NCI-H2196 treated with DMSO at 0.1 percent for 48 hours (cell line): ENCODE data around the gene ENTPD1.

Experiments used
- DNase-seq: peaks from one replicate; lab custom pipeline; 2025; ENCODE audit not compliant: unreplicated experiment; lab: John Stamatoyannopoulos, UW

ENTPD1 gene

DNA sequence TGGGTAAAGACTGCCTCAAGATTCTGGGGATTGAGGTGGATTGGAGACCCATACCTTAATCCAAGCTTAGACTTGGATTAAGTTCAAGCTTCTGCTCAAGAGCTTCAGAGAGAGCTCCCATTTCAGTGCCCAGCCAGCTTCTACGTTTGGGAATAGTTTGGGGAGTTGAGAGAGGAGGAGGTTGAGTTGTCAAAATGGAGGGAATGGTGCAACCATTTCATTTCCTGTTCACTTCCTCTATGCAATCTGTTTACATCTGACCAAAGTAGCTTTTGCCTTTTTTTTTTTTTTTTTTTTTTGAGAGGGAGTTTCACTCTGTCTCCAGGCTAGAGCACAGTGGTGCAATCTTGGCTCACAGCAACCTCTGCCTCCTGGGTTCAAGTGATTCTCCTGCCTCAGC, 65.8 kb downstream of the ENTPD1 start:
- DNase-seq, result no peak

DNA sequence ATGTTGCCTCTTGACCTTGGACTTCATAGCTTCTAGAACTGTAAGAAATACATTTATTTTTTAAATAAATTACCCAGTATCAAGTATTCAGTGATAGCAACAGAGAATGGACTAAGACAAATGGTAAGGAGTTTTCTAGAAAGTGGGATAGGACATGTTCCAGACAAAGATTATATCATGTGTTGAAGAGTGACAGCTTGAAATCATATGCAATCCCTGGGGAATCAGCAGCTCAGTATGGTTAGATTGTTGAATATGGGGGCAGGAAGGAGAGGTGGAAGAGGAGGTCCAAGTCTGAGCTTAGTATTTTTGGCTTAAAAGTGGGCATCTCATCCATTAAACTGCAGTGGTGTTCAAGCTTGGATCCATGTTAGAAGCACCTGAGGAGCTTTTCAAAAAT, 74.1 kb downstream of the ENTPD1 start:
- no peak for DNase-seq

DNA sequence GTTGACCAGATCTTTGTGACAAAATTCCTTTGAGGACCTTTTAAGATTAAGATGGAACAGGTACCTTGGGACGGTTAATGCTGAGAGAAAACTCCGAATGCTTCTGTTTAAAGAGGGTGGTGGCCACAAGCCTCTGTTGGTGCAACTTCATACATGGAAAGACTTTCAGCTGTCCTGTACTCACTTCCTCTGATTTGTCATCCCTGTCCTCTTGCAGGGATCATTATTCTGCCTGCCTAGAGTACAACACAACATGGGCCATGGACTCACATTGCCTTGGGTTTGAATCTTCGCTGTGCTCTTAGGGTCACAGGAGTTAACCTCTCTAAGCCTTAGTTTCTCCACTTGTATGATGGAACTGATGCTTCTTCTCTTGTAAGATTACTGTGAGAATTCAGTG, 75.1 kb downstream of the ENTPD1 start:
- DNase-seq, result no peak

DNA sequence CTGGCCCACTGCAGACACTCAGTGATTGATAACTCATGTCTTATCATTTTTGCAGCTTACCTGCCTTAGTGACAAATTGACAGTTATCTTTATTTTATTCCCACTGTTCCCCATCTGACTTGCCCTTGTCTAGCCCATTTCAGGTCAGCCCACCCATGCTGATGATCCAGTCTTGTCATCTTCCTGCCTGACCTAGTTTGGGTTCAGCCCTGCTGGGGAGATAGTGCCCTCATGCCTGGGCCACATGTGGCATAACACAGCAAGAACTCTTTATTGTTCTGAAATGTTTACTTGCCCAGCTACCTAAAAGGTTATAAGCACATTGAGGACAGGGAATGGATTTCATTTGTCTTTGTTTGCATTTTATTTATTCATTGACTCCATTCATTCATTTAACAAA, 75.6 kb downstream of the ENTPD1 start:
- DNase-seq, result no peak

DNA sequence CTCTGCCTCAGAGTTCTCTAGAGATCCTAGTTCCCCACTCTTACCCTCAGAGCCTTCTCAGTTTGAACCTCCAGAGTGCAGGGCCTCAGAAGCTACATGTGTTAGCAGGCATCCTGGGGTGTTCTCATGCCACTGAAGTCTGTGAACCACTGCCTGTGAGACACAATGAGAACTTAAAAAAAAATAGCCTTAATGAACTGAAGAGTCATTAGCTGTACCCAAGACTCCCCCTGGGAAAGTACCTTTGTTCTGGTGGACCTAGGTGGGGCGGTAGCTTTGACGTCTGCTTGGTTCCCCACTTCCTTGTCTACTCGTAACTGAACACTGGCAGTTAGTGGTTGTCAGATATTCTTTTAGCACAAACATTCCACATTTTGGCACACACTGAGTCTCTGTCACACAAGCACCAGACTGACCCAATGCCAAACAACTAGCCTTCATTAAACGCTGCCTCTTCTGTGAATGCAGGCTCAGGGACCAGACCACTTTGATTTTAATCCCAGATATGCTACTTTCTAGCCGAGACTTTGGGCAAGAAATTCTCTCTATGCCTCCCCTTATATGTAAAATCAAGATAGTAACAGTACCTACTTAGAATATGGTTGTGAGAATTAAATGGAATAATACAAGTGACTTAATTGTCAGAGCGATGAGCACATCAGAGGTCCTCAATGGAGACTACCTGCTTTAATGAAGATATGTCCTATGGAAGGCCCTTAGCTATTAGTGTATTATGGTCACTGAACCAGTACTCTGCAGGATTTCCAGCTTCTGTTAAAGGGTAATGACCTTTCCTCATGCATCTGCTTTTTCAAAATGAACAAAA, 76.5 kb downstream of the ENTPD1 start:
- no peak for DNase-seq

DNA sequence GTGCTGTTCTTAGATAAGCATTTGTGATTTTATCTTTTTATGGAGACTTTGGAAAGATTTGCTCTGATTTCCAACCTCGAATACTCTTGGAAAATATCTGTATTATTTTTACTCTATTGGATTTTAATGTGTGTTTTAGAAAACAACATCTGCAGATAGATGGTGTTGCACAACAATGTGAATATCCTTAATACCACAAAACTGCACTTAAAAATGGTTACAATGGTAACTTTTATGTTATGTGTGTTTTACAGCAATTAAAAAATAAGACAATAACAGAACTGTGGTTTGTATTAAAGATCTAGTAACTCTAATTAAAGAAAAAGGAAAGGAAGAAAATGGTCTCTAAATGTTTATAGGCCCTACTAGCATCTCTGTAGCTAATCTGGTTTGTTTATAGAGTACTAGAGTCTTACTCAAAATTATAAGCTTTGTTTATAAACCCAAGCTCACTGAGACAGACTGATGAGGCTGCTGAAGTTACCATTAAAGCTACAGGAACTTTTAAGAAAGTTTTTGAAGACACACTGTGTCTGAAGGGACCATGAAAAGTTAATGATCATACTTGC, 77.2 kb downstream of the ENTPD1 start:
- DNase-seq, result no peak

DNA sequence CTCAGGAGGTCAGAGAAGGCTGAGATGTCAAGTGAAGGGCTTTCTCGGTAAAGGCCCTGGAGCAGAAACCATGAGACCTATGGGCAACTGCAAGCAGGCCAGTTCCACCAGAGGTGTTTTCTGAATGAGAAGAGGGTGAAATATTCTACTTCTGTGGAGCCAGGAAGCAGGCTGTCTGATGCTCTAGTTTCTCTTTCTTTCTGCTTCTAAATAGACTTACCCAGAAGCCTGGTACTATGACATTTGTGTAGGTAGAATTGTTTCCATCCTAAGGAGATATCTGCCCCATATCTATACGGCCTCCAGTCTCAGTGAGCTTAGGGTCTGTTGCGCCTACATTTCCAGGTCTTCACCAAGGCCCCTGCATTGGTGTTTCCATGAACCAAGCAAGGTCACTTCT, 78.4 kb downstream of the ENTPD1 start:
- DNase-seq, result no peak

DNA sequence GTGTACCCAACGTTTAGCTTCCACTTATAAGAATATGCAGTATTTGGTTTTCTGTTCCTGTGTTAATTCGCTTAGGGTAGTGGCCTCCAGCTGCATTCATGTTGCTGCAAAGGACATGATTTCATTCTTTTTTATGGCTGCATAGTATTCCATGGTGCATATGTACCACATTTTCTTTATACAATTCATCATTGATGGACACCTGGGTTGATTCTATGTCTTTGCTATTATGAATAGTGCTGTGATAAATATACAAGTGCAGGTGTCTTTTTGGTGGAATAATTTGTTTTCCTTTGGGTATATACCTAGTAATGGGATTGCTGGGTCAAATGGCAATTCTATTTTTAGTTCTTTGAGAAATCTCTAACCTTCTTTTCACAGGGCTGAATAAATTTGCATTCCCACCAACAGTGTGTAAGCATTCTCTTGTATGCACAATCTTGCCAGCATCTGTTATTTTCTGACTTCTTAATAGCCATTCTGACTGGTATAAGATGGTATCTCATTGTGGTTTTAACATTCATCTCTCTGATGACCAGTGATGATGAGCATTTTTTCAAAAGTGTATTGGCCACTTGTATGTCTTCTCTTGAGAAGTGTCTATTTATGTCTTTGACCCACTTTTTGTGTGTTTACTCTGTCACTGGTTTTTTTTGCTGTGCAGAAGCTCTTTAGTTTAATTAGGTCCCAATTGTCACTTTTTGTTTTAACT, 79.3 kb downstream of the ENTPD1 start:
- DNase-seq, result no peak

DNA sequence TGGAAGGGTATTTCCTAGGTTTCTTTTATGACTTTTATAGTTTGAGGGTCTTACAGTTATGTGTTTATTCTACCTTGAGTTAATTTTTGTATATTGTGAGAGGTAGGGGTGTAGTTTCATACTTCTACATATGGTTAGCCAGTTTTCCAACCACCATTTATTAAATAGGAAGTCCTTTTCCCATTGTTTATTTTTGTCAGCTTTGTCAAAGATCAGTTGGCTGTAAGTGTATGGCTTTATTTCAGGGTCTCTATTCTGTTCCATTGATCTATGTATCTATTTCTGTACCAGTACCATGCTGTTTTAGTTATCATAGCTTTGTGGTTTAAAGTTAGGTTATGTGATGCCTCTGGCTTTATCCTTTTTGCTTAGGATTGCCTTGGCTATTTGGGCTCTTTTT, 79.9 kb downstream of the ENTPD1 start:
- DNase-seq, result no peak

DNA sequence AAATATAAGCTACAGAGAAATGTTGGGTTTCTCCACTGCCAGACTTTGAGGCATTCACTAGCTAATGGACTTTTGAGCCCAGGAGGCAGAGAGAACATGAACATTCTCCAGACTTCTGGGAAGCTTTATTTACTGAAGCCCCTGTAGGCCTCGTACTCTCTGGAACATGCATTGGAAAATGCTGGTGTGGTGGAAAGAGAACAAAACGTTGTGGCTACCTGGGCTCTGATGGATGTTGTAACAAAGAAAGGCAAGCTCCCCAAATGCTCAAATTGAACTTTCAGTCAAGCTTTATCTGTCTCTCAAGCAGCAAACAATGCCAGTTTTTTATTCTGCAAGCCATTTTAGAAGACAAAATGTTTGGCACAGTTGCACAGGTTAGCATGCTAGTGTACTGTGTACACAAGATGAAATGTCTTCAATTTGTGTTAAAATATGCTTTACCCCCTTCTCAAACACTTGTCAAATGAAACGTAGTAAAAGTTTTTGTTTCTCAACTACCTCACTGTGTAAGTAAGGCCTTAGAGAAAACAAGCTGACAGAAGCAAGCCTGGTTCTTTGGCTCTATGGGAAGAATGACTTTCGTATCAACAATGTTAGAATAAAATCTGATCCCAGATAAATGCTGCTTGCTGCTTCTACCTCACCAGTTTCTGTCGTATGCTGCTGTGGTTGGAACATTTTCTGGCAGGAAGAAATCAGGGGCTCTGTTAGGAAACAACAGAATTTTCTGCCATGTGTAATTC, 80.8 kb downstream of the ENTPD1 start:
- DNase-seq, result no peak

DNA sequence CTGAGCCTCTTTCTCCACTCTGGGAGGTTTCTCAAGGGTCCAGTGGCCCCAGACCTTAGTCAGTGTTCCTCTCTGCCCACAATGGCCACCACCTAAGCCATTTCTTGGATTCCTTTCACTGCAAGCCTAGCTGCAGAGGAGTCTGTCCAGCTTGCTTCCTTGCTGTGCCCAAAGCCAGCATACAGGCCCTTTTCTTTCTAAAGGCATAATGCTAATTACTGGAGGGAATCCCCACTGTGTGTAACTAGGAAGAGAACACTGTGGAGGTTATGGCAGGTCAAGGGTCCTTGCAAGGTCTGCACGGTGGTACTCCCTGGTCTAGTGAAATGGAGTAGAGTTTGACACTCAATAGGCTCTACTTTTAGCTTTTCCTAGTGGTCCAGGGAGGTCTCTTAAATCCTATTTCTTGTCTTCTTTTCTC, 81.4 kb downstream of the ENTPD1 start:
- no peak for DNase-seq

DNA sequence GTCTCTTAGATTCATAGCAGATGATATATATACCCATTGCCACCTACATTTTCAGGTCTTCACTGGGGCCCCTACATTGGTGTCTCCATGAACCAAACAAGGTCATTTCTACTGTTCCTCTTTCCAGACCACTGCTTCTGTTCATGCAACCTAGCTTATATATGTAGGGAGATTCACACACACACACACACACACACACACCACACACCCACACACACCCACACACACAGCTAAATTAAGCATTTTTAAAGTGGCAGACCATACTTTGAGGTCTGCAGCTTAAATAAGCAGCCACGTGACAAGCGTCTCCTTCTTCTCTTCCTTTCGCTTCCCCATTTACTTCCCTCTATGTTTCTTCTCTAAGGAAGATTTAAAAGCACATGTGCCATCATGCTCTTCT, 81.8 kb downstream of the ENTPD1 start:
- no peak for DNase-seq

DNA sequence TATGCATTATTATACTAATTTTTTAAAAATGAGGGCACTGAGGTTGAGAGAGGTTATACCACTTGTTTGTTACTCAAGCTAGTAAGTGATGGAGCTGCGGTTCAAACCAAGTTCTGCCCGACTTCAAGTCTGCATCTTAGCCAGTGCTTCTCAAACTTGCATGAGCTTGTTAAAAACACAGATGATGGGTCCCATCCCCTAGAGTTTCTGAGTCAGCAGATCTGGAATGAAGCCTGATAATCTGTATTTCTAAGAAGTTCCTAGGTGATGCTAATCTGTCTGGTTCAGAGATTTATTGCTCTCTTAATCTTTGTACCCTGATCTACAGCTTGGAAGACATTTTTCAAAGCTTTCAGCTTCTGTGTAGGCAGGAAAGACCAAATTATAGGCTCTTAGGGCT, 84.2 kb downstream of the ENTPD1 start:
- no peak for DNase-seq

DNA sequence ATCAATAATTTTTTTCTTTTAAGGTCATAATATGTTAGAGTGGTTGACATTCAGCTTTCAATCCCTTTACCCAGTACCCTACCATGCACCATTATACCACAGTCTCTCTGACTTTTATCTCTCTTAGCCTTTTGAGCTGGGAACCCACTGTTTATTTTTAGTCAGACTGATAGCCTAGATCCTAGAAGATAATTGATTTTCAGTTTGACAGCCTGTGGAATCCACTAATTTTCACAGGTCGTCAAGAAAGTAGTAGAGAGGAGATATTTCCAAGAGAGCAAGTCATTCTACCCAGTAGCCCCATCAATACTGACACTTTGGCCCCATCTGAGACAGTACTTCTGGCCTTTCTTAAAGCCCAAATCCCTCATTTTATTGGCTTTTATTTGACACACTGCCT, 84.7 kb downstream of the ENTPD1 start:
- no peak for DNase-seq

DNA sequence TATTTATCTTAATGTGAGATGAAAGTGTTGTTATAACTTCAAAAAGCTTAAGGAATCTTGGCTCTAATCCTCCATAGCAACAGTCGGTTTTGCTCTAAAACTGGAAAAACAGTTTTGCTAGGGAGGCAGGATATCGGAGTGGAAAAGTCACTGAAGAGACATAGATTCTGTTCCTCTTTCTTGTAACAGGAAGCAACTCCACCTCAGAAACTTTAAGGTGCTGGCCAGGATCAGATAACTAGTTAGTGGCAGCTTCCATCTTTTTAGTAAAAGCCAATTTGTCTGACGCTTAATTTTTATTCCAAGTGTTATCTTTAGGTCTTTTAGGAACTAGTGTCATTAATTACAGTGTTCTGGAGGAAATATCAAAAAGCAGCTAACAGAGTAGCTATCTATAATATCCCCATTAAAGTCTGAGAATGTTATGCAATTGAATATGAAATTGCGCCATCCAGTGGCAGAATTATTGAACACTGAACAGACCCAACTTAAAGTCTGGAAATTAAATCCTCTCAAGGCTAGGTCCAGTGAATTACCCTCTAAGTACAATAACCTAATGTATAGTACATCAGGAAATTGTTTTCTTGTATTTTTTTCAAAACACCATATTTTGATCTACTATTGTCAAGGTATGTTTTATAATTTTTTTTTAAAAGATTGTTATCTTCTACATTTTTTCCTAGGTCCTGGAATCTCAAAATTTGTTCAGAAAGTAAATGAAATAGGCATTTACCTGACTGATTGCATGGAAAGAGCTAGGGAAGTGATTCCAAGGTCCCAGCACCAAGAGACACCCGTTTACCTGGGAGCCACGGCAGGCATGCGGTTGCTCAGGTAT, 85.9 kb downstream of the ENTPD1 start:
- DNase-seq, result no peak

DNA sequence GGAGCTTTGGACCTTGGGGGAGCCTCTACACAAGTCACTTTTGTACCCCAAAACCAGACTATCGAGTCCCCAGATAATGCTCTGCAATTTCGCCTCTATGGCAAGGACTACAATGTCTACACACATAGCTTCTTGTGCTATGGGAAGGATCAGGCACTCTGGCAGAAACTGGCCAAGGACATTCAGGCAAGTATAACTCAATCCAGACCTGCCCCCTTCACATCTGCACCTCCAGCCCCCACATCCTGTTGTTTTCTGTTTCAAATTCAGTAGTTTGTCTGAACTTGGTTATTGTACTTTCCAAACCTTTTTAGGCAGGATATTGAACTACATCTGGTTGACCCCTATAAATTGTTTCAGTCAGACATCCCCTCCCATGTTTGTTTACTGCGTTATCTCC, 89.4 kb downstream of the ENTPD1 start:
- no peak for DNase-seq

DNA sequence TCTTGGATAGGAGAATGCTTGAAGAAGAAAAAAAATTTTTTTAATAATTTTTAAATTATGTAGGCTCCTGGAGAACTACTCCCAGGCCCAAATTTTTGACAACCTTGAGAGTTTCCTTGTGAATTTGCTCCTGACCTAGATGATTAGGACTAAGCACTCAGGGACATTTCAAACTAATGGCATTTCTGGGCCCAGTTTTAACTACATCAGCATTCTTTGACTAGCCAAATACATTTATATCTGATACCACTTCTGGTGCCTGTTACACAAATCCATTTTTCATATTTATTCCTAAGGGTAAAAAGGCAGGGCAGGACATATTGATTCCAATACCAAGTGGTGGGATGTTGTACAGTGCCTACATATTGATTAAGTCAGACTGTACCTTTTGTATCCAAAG, 91.0 kb downstream of the ENTPD1 start:
- DNase-seq, result no peak

DNA sequence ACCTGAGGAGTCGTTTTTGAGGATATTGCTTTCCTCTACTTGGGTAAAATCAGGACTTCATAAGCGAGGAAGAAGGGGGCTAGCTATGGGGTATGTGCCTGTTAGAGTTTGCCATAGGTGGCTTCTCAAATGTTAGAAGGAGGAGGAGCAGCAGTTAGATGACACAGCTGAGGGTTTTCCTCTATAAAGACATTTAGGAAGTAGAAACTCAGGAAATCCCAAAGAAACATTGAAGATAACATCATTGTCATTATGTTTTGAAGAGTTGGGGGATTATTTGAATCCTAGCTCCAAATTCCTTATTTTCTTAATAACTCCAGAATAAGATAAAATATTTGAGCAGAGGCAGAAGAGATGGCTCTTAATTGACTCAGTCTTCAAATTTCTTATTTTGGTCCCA, 92.9 kb downstream of the ENTPD1 start:
- no peak for DNase-seq

DNA sequence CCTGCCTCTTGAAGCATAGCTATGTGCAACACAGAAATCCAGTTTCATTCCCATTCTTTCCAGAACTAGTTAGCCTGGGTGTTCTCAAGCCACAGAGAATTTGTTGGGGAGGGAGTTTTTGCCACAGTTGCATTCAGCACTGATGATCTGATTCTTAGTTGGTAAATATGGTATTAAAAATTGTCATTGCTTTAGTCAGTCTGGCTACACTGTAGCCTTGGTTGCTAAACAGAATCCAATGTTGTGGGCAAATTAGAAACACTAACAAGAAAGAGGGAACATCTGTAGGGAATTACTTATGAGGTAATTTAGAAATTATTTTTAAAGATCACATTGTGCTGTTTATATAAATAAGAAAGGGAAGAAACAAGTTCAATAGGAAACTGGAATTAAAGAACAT, 94.8 kb downstream of the ENTPD1 start:
- DNase-seq, result no peak

DNA sequence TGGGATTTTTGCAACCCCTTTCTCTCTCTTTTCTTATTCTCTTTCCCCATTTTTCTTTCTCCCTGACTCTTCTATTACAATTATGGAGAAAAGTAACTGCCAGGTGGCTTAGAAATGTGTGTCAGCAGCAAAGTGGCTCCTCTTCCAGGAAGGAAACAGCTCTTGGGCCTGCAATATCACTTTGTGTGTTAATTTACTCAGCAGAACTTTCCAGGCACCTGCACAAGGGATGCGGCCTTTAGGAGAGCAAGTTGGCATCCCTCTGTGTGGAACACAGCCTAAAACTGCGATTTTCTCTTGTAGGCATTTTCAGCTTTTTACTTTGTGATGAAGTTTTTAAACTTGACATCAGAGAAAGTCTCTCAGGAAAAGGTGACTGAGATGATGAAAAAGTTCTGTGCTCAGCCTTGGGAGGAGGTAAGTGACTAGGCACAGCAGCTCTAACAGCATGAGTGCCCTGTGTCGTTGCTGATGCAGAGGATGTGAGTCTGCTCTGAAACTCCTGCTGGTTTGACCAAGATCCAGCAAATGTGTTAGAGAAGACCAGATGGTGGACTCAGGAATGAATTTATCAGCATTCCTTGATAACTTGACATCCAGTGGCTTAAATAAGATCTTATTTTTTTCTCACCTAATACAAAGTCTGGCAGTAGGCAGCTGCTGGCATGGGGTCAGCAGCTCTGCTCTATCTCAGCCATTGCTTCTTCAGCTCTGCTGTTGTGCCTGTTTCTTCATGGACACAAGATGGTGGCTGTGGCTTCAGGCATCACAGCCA, 104.4 kb downstream of the ENTPD1 start:
- DNase-seq, result no peak
